GM21515 (cell line): Measurements from ENCODE around the gene NTM.

Source experiments
- ATAC-seq: cut with Tn5 transposase; IDR thresholded peaks from one replicate; pipeline ENCODE4 v1.9.1; 2021; ENCODE audit not compliant: unreplicated experiment

The NTM gene

GRCh38 chr11:131976021-131976420, 605.6 kb downstream of the NTM start:
- no peak for ATAC-seq

- no peak for ATAC-seq
Observed at GRCh38 chr11:131977231-131977630, 606.8 kb downstream of the NTM start.

- ATAC-seq, result no peak
Observed at GRCh38 chr11:131977854-131978253, 607.4 kb downstream of the NTM start.

GRCh38 chr11:131978351-131978750, 607.9 kb downstream of the NTM start:
- no peak for ATAC-seq

GRCh38 chr11:131979364-131979763, 608.9 kb downstream of the NTM start:
- no peak for ATAC-seq

GRCh38 chr11:131980199-131980598, 609.8 kb downstream of the NTM start:
- no peak for ATAC-seq

GRCh38 chr11:131980888-131981668, 610.7 kb downstream of the NTM start:
- ATAC-seq, result no peak

GRCh38 chr11:131982154-131982553, 611.7 kb downstream of the NTM start:
- ATAC-seq, result no peak

- no peak for ATAC-seq
Observed at GRCh38 chr11:131985846-131986301, 615.5 kb downstream of the NTM start.

- no peak for ATAC-seq
Observed at GRCh38 chr11:131987703-131988102, 617.3 kb downstream of the NTM start.

GRCh38 chr11:131991606-131992005, 621.2 kb downstream of the NTM start:
- ATAC-seq, result no peak

- no peak for ATAC-seq
Observed at GRCh38 chr11:131993246-131993645, 622.8 kb downstream of the NTM start.

- no peak for ATAC-seq
Observed at GRCh38 chr11:131998020-131998419, 627.6 kb downstream of the NTM start.

GRCh38 chr11:131999084-131999483, 628.7 kb downstream of the NTM start:
- no peak for ATAC-seq

GRCh38 chr11:131999955-132000354, 629.5 kb downstream of the NTM start:
- ATAC-seq, result no peak

- ATAC-seq, result no peak
Observed at GRCh38 chr11:132005887-132006286, 635.5 kb downstream of the NTM start.

- no peak for ATAC-seq
Observed at GRCh38 chr11:132006884-132007580, 636.6 kb downstream of the NTM start.

GRCh38 chr11:132008226-132008625, 637.8 kb downstream of the NTM start:
- ATAC-seq, result no peak

GRCh38 chr11:132008872-132009271, 638.5 kb downstream of the NTM start:
- no peak for ATAC-seq

GRCh38 chr11:132020001-132020400, 649.6 kb downstream of the NTM start:
- no peak for ATAC-seq

GRCh38 chr11:132022285-132022684, 651.9 kb downstream of the NTM start:
- ATAC-seq, result no peak

- no peak for ATAC-seq
Observed at GRCh38 chr11:132022733-132023478, 652.5 kb downstream of the NTM start.
